Measurements from ENCODE around the gene GNAI2.

DNA sequence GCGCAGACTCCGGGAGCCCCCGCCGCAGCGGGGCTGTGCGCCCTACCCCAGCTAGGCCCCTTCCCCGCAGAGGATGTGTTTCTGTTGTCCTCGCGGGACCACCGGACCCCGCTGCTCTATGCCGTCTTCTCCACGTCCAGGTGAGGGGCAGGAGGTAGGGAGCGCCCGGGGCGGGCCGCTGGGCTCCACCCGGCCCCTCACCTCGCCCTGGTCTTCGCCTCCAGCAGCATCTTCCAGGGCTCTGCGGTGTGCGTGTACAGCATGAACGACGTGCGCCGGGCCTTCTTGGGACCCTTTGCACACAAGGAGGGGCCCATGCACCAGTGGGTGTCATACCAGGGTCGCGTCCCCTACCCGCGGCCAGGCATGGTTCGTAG, 37.7 kb downstream of the GNAI2 start:
- TF ChIP-seq POLR2A (IDR thresholded peaks at IDR 0.05; ENCODE audit: low read depth, low read length) (no peak), EZH2 (IDR thresholded peaks at IDR 0.05; ENCODE audit: borderline replicate concordance, low read depth, low read length, severe bottlenecking) (peak; percentile 38), MAX (IDR thresholded peaks at IDR 0.05; ENCODE audit: insufficient read depth, insufficient read length) (no peak), POLR2AphosphoS5 (IDR thresholded peaks at IDR 0.05; ENCODE audit: insufficient read depth, low read depth, low read length) (no peak), FOS (IDR thresholded peaks at IDR 0.05; ENCODE audit: borderline replicate concordance, insufficient read depth, low read length) (no peak), GATA2 (IDR thresholded peaks at IDR 0.05; ENCODE audit: insufficient read depth, insufficient read length, low read depth, low read length) (no peak), JUN (IDR thresholded peaks at IDR 0.05; ENCODE audit: borderline replicate concordance, insufficient read depth, insufficient read length, low read depth) (no peak), MYC (IDR thresholded peaks at IDR 0.05; ENCODE audit: low read depth, low read length) (no peak)
- TF ChIP-seq, protein P1, sequence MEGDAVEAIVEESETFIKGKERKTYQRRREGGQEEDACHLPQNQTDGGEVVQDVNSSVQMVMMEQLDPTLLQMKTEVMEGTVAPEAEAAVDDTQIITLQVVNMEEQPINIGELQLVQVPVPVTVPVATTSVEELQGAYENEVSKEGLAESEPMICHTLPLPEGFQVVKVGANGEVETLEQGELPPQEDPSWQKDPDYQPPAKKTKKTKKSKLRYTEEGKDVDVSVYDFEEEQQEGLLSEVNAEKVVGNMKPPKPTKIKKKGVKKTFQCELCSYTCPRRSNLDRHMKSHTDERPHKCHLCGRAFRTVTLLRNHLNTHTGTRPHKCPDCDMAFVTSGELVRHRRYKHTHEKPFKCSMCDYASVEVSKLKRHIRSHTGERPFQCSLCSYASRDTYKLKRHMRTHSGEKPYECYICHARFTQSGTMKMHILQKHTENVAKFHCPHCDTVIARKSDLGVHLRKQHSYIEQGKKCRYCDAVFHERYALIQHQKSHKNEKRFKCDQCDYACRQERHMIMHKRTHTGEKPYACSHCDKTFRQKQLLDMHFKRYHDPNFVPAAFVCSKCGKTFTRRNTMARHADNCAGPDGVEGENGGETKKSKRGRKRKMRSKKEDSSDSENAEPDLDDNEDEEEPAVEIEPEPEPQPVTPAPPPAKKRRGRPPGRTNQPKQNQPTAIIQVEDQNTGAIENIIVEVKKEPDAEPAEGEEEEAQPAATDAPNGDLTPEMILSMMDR (IDR thresholded peaks at IDR 0.05; ENCODE audit: extremely low read depth in 1 of 2, insufficient read depth in 1 of 2, low read depth in 1 of 2, low read length in 2 of 2), result no peak

Measured in endothelial cell of umbilical vein (primary cell).